H1 (cell line): ENCODE results near the gene PLBD1. TPM values are rescaled to one million over a fixed set of nuclear protein-coding genes. Genes with fewer than 3 reads are reported as not detected.

ENCODE experiments used
- ASH2L ChIP-seq: fragments of 200-600, 300-600 bp; sonication (generic); IDR thresholded peaks from one replicate; pipeline ENCODE4 v1.7.1; 2017; ENCODE audit warnings: low read length
- CBX8 ChIP-seq: fragments of 300-800, 300-1000 bp; sonication (generic); IDR thresholded peaks from 2 replicates; pipeline ENCODE4 v1.7.1; 2016; ENCODE audit warnings: low read depth, low read length, borderline replicate concordance
- EZH2 ChIP-seq: fragments of 200-600 bp; sonication (generic); IDR thresholded peaks from 2 replicates; pipeline ENCODE4 v1.7.1; 2012; ENCODE audit warnings: low read depth, mild to moderate bottlenecking, moderate library complexity, low read length, inconsistent platforms; ENCODE audit not compliant: severe bottlenecking
- GTF2F1 ChIP-seq: IDR thresholded peaks from 2 replicates; pipeline ENCODE4 v1.6.1; 2012; ENCODE audit warnings: low read depth, low read length, improper control_type of control experiment, borderline replicate concordance
- KDM4A ChIP-seq: IDR thresholded peaks from one replicate; pipeline ENCODE4 v1.7.1; 2012; ENCODE audit warnings: low read depth, mild to moderate bottlenecking, moderate library complexity, low read length, inconsistent platforms; ENCODE audit not compliant: severe bottlenecking
- NANOG ChIP-seq: IDR thresholded peaks from 2 replicates; pipeline ENCODE4 v1.6.1; 2011; ENCODE audit warnings: low read length, low read depth, mild to moderate bottlenecking, inconsistent platforms; ENCODE audit not compliant: insufficient read depth, poor library complexity, severe bottlenecking
- RXRA ChIP-seq: IDR thresholded peaks from 2 replicates; pipeline ENCODE4 v1.6.1; 2011; ENCODE audit warnings: low read depth, mild to moderate bottlenecking, low read length, moderate library complexity; ENCODE audit not compliant: insufficient read depth
- SIN3A ChIP-seq, 2 experiments: IDR thresholded peaks in 1 of 2; conservative IDR thresholded peaks in 1 of 2; 2 replicates each; pipeline ENCODE4 v1.6.1; 2011 to 2012; ENCODE audit warnings: low read length in 2 of 2, improper control_type of control experiment in 1 of 2, low read depth in 1 of 2, mild to moderate bottlenecking in 1 of 2
- SP2 ChIP-seq: IDR thresholded peaks from 2 replicates; pipeline ENCODE4 v1.6.1; 2012; ENCODE audit warnings: mild to moderate bottlenecking, low read length, inconsistent platforms
- TCF12 ChIP-seq: IDR thresholded peaks from 2 replicates; pipeline ENCODE4 v1.6.1; 2011; ENCODE audit warnings: low read depth, mild to moderate bottlenecking, low read length
- polyA plus RNA-seq, 7 experiments: library from polyadenylated mRNA; depleted of rRNA in 3 of 7; stranded (reverse) in 5 of 7; unstranded in 2 of 7; fragments of >200 nt in 5 of 7; fragments of 200-250 nt in 2 of 7; gene quantifications; 1 replicate in 5 of 7; 2 replicates in 1 of 7; 4 replicates in 1 of 7; pipeline versions ENCODE4 v1.2.1 to v1.2.3, GENCODE V29; 2011 to 2013; ENCODE audit warnings: missing spikeins in 2 of 7, mixed read lengths in 2 of 7
- total RNA-seq: library from RNA; stranded (reverse); fragmentation: NEBNext Ultra II Directional; extraction: Animal tissue kit (Norgen Biotek cat#: 25700); gene quantifications from 2 replicates; pipeline ENCODE4 v1.2.1, GENCODE V29; 2021
- TF ChIP-seq, protein P1 (sequence below): fragments of 300-600 bp; sonication (generic); IDR thresholded peaks from 2 replicates; pipeline ENCODE4 v1.7.1; 2012; ENCODE audit warnings: low read length, moderate library complexity, mild to moderate bottlenecking, inconsistent platforms; ENCODE audit not compliant: insufficient replicate concordance

Gene PLBD1
- total and polyA plus RNA-seq, 2 of the 8 experiments (the other 6 are each of a cell fraction or from before 2014, with no cell fraction given): 6.3 to 12.3 TPM

DNA sequence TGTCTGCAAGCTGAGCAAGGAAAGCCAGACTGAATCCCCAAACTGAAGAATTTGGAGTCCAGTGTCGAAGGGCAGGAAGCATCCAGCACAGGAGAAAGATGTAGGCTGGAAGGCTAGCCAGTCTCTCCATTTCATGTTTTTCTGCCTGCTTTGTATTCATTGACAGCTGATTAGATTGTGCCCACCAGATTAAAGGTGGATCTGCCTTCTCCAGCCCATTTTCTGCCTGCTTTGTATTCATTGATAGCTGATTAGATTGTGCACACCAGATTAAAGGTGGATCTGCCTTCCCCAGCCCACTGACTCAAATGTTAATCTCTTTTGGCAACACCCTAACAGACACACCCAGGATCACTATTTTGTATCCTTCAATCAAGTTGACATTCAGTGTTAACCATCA is 85.3 kb downstream of the PLBD1 start (continued):
- TF ChIP-seq, protein P1, sequence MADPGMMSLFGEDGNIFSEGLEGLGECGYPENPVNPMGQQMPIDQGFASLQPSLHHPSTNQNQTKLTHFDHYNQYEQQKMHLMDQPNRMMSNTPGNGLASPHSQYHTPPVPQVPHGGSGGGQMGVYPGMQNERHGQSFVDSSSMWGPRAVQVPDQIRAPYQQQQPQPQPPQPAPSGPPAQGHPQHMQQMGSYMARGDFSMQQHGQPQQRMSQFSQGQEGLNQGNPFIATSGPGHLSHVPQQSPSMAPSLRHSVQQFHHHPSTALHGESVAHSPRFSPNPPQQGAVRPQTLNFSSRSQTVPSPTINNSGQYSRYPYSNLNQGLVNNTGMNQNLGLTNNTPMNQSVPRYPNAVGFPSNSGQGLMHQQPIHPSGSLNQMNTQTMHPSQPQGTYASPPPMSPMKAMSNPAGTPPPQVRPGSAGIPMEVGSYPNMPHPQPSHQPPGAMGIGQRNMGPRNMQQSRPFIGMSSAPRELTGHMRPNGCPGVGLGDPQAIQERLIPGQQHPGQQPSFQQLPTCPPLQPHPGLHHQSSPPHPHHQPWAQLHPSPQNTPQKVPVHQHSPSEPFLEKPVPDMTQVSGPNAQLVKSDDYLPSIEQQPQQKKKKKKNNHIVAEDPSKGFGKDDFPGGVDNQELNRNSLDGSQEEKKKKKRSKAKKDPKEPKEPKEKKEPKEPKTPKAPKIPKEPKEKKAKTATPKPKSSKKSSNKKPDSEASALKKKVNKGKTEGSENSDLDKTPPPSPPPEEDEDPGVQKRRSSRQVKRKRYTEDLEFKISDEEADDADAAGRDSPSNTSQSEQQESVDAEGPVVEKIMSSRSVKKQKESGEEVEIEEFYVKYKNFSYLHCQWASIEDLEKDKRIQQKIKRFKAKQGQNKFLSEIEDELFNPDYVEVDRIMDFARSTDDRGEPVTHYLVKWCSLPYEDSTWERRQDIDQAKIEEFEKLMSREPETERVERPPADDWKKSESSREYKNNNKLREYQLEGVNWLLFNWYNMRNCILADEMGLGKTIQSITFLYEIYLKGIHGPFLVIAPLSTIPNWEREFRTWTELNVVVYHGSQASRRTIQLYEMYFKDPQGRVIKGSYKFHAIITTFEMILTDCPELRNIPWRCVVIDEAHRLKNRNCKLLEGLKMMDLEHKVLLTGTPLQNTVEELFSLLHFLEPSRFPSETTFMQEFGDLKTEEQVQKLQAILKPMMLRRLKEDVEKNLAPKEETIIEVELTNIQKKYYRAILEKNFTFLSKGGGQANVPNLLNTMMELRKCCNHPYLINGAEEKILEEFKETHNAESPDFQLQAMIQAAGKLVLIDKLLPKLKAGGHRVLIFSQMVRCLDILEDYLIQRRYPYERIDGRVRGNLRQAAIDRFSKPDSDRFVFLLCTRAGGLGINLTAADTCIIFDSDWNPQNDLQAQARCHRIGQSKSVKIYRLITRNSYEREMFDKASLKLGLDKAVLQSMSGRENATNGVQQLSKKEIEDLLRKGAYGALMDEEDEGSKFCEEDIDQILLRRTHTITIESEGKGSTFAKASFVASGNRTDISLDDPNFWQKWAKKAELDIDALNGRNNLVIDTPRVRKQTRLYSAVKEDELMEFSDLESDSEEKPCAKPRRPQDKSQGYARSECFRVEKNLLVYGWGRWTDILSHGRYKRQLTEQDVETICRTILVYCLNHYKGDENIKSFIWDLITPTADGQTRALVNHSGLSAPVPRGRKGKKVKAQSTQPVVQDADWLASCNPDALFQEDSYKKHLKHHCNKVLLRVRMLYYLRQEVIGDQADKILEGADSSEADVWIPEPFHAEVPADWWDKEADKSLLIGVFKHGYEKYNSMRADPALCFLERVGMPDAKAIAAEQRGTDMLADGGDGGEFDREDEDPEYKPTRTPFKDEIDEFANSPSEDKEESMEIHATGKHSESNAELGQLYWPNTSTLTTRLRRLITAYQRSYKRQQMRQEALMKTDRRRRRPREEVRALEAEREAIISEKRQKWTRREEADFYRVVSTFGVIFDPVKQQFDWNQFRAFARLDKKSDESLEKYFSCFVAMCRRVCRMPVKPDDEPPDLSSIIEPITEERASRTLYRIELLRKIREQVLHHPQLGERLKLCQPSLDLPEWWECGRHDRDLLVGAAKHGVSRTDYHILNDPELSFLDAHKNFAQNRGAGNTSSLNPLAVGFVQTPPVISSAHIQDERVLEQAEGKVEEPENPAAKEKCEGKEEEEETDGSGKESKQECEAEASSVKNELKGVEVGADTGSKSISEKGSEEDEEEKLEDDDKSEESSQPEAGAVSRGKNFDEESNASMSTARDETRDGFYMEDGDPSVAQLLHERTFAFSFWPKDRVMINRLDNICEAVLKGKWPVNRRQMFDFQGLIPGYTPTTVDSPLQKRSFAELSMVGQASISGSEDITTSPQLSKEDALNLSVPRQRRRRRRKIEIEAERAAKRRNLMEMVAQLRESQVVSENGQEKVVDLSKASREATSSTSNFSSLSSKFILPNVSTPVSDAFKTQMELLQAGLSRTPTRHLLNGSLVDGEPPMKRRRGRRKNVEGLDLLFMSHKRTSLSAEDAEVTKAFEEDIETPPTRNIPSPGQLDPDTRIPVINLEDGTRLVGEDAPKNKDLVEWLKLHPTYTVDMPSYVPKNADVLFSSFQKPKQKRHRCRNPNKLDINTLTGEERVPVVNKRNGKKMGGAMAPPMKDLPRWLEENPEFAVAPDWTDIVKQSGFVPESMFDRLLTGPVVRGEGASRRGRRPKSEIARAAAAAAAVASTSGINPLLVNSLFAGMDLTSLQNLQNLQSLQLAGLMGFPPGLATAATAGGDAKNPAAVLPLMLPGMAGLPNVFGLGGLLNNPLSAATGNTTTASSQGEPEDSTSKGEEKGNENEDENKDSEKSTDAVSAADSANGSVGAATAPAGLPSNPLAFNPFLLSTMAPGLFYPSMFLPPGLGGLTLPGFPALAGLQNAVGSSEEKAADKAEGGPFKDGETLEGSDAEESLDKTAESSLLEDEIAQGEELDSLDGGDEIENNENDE: no peak
- no peak for TF ChIP-seq SIN3A (conservative IDR thresholded peaks at IDR 0.05 in 1 of 2, IDR thresholded peaks at IDR 0.05 in 1 of 2; ENCODE audit: low read depth in 1 of 2, low read length in 2 of 2)
- no peak for TF ChIP-seq GTF2F1
- no peak for TF ChIP-seq KDM4A
- TF ChIP-seq NANOG: no peak
- TF ChIP-seq TCF12: no peak
- no peak for TF ChIP-seq ASH2L
- no peak for TF ChIP-seq SP2
- no peak for TF ChIP-seq EZH2
- no peak for TF ChIP-seq RXRA
- TF ChIP-seq CBX8: no peak
